ENCODE results near the gene ABTB2. TPM values are rescaled to one million over a fixed set of nuclear protein-coding genes. Genes with fewer than 3 reads are reported as not detected.

ABTB2 gene
- total RNA-seq, 2 experiments from 2014 or later = 0.06 to 0.09 TPM

GRCh38 chr11:34261095-34261494 is 96.7 kb downstream of the ABTB2 start:
- ChIA-PET POLR2A (interaction anchor here (1.0 to 1.6 kb wide), 4 partner anchors 11 to 302 kb away, joined by 3 to 5 read pairs (median 4); no protein-coding TSS in a partner anchor), CTCF (ENCODE audit: unreplicated experiment) (no interaction called here)
- H2AFZ ChIP-seq (ENCODE audit: low read length) = no peak overlapping the region
- no peaks in the 10 kb centered on the region for H3K9me3 ChIP-seq (ENCODE audit: low read length)
- no peak for DNase-seq (ENCODE audit: low spot score)
- H3K4me1 ChIP-seq (ENCODE audit: insufficient read depth, low read length, poor library complexity, severe bottlenecking) = no peaks in the 10 kb centered on the region
- H3K79me2 ChIP-seq (ENCODE audit: insufficient read depth, low read depth, low read length) = no peaks in the 10 kb centered on the region
- H3K27ac ChIP-seq (ENCODE audit: low read depth, low read length, poor library complexity, severe bottlenecking) = no peak overlapping the region
- no peaks in the 10 kb centered on the region for H3K9me2 ChIP-seq (ENCODE audit: insufficient read depth, low read length)
- no peak overlapping the region for H3K4me3 ChIP-seq (ENCODE audit: low read depth, low read length, poor library complexity, severe bottlenecking)
- no peak overlapping the region for H3K4me2 ChIP-seq (ENCODE audit: low read length)
- TF ChIP-seq, protein P1, sequence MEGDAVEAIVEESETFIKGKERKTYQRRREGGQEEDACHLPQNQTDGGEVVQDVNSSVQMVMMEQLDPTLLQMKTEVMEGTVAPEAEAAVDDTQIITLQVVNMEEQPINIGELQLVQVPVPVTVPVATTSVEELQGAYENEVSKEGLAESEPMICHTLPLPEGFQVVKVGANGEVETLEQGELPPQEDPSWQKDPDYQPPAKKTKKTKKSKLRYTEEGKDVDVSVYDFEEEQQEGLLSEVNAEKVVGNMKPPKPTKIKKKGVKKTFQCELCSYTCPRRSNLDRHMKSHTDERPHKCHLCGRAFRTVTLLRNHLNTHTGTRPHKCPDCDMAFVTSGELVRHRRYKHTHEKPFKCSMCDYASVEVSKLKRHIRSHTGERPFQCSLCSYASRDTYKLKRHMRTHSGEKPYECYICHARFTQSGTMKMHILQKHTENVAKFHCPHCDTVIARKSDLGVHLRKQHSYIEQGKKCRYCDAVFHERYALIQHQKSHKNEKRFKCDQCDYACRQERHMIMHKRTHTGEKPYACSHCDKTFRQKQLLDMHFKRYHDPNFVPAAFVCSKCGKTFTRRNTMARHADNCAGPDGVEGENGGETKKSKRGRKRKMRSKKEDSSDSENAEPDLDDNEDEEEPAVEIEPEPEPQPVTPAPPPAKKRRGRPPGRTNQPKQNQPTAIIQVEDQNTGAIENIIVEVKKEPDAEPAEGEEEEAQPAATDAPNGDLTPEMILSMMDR (conservative IDR thresholded peaks at IDR 0.05; ENCODE audit: low read length) = no peak
- no peak for TF ChIP-seq EZH2phosphoT487 (IDR thresholded peaks at IDR 0.05; ENCODE audit: borderline replicate concordance, low read depth, low read length)
- no peaks in the 10 kb centered on the region for H4K20me1 ChIP-seq (ENCODE audit: insufficient read depth, low read length)
- BruUV-seq (replicated peaks) = no TSS peak
- intact Hi-C loops (cut with micrococcal nuclease; ENCODE audit: unreplicated experiment) = no loop called here
- H3K36me3 ChIP-seq (ENCODE audit: insufficient read depth, low read length) = no peaks in the 10 kb centered on the region

GRCh38 chr11:34260072-34260575 is 97.7 kb downstream of the ABTB2 start:
- Histone ChIP-seq H3K4me1 (ENCODE audit: insufficient read depth, low read length, poor library complexity, severe bottlenecking) (no peaks in the 10 kb centered on the region), H3K9me2 (ENCODE audit: insufficient read depth, low read length) (no peaks in the 10 kb centered on the region), H3K4me2 (ENCODE audit: low read length) (no peak overlapping the region), H2AFZ (ENCODE audit: low read length) (no peak overlapping the region), H3K27ac (ENCODE audit: low read depth, low read length, poor library complexity, severe bottlenecking) (no peak overlapping the region), H3K36me3 (ENCODE audit: insufficient read depth, low read length) (no peaks in the 10 kb centered on the region), H4K20me1 (ENCODE audit: insufficient read depth, low read length) (no peaks in the 10 kb centered on the region), H3K4me3 (ENCODE audit: low read depth, low read length, poor library complexity, severe bottlenecking) (no peak overlapping the region), H3K9me3 (ENCODE audit: low read length) (no peaks in the 10 kb centered on the region), H3K79me2 (ENCODE audit: insufficient read depth, low read depth, low read length) (no peaks in the 10 kb centered on the region)
- intact Hi-C loops (cut with micrococcal nuclease; ENCODE audit: unreplicated experiment) = no loop called here
- ChIA-PET CTCF (ENCODE audit: unreplicated experiment) (no interaction called here), POLR2A (interaction anchor here (1.0 to 1.3 kb wide), 3 partner anchors 13 to 303 kb away, joined by 3 to 4 read pairs (median 3); no protein-coding TSS in a partner anchor)
- TF ChIP-seq, protein P1 (conservative IDR thresholded peaks at IDR 0.05; ENCODE audit: low read length) = no peak
- TF ChIP-seq EZH2phosphoT487 (IDR thresholded peaks at IDR 0.05; ENCODE audit: borderline replicate concordance, low read depth, low read length) = no peak
- BruUV-seq (replicated peaks) = no TSS peak
- DNase-seq (ENCODE audit: low spot score) = no peak

DNA sequence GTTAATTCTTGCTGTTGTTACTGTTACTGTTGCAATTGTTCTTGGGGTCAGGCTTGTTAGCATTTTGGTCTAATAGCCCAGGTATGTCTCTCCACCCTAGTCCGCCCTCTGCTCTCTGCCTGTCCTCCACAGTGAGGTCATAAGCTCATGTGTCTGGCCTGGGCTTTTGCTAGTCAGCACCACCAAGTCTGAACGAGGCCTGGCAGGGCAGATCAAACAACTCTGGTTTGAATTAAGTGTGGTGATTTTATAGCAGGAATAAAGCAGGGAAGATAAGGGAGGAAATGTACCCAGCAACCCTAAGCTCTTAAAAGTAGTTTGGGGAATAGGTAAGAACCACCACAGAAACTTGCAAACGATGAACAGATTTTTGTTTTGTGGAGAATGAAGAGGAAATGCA is 98.7 kb downstream of the ABTB2 start:
- no peaks in the 10 kb centered on the region for H3K36me3 ChIP-seq (ENCODE audit: insufficient read depth, low read length)
- CTCF ChIA-PET (ENCODE audit: unreplicated experiment) = no interaction called here
- no peak for DNase-seq (ENCODE audit: low spot score)
- no peak overlapping the region for H3K27ac ChIP-seq (ENCODE audit: low read depth, low read length, poor library complexity, severe bottlenecking)
- no peaks in the 10 kb centered on the region for H3K9me2 ChIP-seq (ENCODE audit: insufficient read depth, low read length)
- H4K20me1 ChIP-seq (ENCODE audit: insufficient read depth, low read length) = no peaks in the 10 kb centered on the region
- no peaks in the 10 kb centered on the region for H3K9me3 ChIP-seq (ENCODE audit: low read length)
- H3K4me1 ChIP-seq (ENCODE audit: insufficient read depth, low read length, poor library complexity, severe bottlenecking) = no peaks in the 10 kb centered on the region
- TF ChIP-seq, protein P1 (conservative IDR thresholded peaks at IDR 0.05; ENCODE audit: low read length) = no peak
- no peak for TF ChIP-seq EZH2phosphoT487 (IDR thresholded peaks at IDR 0.05; ENCODE audit: borderline replicate concordance, low read depth, low read length)
- no peak overlapping the region for H3K4me3 ChIP-seq (ENCODE audit: low read depth, low read length, poor library complexity, severe bottlenecking)
- POLR2A ChIA-PET = interaction anchor here (0.5 to 0.9 kb wide), 2 partner anchors 9 to 11 kb away, joined by 3 to 6 read pairs; no protein-coding TSS in a partner anchor
- H3K79me2 ChIP-seq (ENCODE audit: insufficient read depth, low read depth, low read length) = no peaks in the 10 kb centered on the region
- no peak overlapping the region for H3K4me2 ChIP-seq (ENCODE audit: low read length)
- no peak overlapping the region for H2AFZ ChIP-seq (ENCODE audit: low read length)
- BruUV-seq (replicated peaks) = no TSS peak
- intact Hi-C loops (cut with micrococcal nuclease; ENCODE audit: unreplicated experiment) = no loop called here
